ENCODE results near the gene KRT27. TPM values are rescaled to one million over a fixed set of nuclear protein-coding genes. Genes with fewer than 3 reads are reported as not detected.

The KRT27 gene
- total RNA-seq, 6 experiments from 2014 or later, result not detected

DNA sequence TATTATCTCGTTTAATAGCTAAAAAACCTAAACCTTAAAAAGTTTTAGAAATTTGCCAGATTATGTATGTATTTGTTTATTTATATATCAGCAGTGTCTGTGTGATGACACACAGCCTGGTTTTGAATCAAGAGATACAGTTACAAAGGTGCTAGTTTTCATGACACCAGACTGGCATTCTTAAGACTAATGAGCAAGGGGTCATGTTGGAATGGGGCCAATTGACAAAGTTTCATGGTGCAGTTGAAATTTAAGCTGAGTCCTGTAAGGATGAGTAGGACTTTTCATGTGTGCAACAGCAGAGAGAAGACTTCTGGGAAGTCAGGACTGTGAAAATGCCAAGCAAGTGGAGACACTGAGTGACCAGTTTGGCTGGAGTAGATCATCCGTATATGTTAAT lies 43.2 kb upstream of the KRT27 start:
- no peak overlapping the region for H3K4me3 ChIP-seq
- TF ChIP-seq POLR2A (IDR thresholded peaks at IDR 0.05), result no peak
- TF ChIP-seq, protein P1, sequence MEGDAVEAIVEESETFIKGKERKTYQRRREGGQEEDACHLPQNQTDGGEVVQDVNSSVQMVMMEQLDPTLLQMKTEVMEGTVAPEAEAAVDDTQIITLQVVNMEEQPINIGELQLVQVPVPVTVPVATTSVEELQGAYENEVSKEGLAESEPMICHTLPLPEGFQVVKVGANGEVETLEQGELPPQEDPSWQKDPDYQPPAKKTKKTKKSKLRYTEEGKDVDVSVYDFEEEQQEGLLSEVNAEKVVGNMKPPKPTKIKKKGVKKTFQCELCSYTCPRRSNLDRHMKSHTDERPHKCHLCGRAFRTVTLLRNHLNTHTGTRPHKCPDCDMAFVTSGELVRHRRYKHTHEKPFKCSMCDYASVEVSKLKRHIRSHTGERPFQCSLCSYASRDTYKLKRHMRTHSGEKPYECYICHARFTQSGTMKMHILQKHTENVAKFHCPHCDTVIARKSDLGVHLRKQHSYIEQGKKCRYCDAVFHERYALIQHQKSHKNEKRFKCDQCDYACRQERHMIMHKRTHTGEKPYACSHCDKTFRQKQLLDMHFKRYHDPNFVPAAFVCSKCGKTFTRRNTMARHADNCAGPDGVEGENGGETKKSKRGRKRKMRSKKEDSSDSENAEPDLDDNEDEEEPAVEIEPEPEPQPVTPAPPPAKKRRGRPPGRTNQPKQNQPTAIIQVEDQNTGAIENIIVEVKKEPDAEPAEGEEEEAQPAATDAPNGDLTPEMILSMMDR (IDR thresholded peaks at IDR 0.05), result no peak
- H3K27me3 ChIP-seq, result no peaks in the 10 kb centered on the region
- no peaks in the 10 kb centered on the region for H3K4me1 ChIP-seq
- intact Hi-C loops (cut with DNase I), result no loop called here
- 84% methylated on average over 2 of the region's 2 CpGs for WGBS (ENCODE audit: insufficient coverage, low coverage, low lambda C conversion rate, missing lambda C conversion rate)
- DNase-seq (no peak), ATAC-seq (no peak)
- H3K27ac ChIP-seq, result no peak overlapping the region
- H3K9me3 ChIP-seq, result no peaks in the 10 kb centered on the region
- no peaks in the 10 kb centered on the region for H3K36me3 ChIP-seq

DNA sequence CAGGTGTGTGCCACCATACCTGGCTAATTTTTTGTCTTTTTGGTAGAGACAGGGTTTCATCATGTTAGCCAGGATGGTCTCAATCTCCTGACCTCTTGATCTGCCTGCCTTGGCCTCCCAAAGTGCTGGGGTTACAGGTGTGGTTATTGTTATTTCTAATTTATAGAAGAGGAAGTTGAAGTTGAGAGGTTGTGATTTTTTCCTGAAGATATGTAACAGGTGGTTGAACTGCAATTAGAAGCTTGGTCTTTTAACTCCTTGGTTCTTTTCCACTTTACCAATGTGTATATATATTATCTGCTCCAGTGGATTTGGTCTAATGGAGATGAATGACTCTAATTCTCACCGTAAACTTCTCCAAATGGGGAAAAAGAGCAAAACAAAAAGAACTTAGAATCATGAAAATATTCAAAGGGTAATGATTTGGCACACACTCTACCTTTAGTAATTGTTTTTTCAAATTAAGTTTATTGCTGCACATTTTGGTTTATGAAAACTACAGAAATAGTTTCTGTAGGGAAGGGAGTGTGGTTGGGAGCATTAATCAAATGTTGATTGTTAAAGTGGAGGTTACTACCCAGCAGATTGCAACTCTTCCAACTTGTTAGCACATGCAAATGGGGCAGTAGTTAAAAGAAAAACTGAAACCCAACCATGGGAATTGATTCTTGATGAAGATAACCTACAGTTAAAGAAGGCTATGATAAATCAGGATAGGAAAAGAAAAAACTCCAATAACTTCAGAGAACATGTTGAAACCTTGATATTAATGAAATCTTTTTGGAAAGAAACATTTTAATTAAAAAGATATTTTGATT lies 41.9 kb upstream of the KRT27 start:
- ATAC-seq (no peak), DNase-seq (no peak)
- WGBS (ENCODE audit: insufficient coverage, low coverage, low lambda C conversion rate, missing lambda C conversion rate), result 93% methylated on average over 1 of the region's 1 CpG
- Histone ChIP-seq H3K4me1 (no peaks in the 10 kb centered on the region), H3K27ac (no peak overlapping the region), H3K4me3 (no peak overlapping the region), H3K36me3 (no peaks in the 10 kb centered on the region), H3K9me3 (no peaks in the 10 kb centered on the region), H3K27me3 (no peaks in the 10 kb centered on the region)
- intact Hi-C loops (cut with DNase I), result no loop called here
- no peak for TF ChIP-seq POLR2A (IDR thresholded peaks at IDR 0.05)
- TF ChIP-seq, protein P1 (IDR thresholded peaks at IDR 0.05), result no peak

DNA sequence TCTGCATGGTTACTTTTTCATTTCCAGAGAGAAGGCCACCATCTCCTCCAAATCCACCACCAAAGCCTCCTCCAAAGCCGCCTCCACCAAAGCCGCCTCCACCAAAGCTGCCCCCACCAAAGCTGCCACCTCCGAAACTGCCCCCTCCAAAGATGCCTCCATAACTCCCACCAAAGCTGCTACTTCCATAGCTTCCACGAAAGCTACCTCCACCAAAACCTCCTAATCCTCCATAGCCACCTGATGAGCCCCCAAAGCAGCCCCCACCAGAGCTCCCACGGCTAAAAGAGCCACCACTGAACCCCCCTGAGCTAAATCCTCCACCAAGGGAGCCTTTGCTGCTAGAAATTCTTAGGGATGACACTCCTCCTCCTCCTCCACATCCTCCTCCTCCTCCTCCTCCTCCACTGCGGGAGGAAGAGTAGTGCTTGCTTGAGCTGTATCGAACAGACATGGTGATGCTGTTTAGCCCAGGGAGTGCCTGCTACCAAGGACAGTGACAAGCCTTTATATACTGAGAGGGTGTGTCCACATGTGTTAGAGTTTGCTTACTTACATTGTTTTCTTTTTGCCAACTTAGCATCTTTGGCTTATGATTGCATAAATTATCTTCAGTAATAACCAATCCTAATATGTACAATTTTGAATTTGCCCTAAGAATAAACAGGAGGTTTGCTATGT lies 39.9 kb upstream of the KRT27 start, which contains the start of gene KRT10:
KRT10 (minus strand) TSS at position 483 of the 681 bp plus-strand sequence; CDS start at position 454, 29 bp downstream.
- 83% methylated on average over 5 of the region's 7 CpGs for WGBS (ENCODE audit: insufficient coverage, low coverage, low lambda C conversion rate, missing lambda C conversion rate)
- no peak for DNase-seq

DNA sequence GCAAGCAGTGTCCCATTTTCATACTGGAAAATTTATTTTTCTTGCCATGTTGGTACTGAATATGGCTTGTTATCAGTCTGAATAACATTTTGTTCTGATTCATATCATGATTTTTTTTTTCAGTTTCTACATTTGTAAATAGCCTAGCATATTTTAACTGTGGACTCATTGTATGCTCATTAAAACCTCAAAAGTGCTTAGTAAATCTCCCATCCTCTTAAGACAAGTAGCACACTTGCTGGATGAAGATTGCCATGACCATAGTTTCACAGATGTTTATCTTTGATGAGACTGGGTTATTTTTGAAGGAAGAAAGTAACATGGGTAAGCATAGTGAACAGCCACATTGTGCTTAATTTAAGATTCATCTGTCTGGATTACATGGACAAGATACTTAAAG lies 39.2 kb upstream of the KRT27 start:
- TF ChIP-seq, protein P1 (IDR thresholded peaks at IDR 0.05), result no peak
- no peak for TF ChIP-seq POLR2A (IDR thresholded peaks at IDR 0.05)
- Histone ChIP-seq H3K4me3 (no peak overlapping the region), H3K27ac (no peak overlapping the region), H3K9me3 (no peaks in the 10 kb centered on the region), H3K27me3 (no peaks in the 10 kb centered on the region), H3K36me3 (no peaks in the 10 kb centered on the region), H3K4me1 (peaks cover 0 to 6% (median 0%) of the 10 kb centered on the region in 4 donors)
- intact Hi-C loops (cut with DNase I), result no loop called here
- ATAC-seq (no peak), DNase-seq (no peak)

More for the DNA sequence above, 39.9 kb upstream of the KRT27 start, which contains the start of gene KRT10:
- Histone ChIP-seq H3K4me3 (no peak within 1 kb of the TSS), H3K36me3 (no peaks in the 10 kb centered on the region), H3K27me3 (no peaks in the 10 kb centered on the region), H3K27ac (no peak within 1 kb of the TSS), H3K9me3 (no peaks in the 10 kb centered on the region), H3K4me1 (peaks cover 0 to 6% (median 0%) of the 10 kb centered on the region in 4 donors)
- ATAC-seq, result no peak
- intact Hi-C loops (cut with DNase I), result no loop called here
- TF ChIP-seq POLR2A (IDR thresholded peaks at IDR 0.05), result no peak
- TF ChIP-seq, protein P1 (IDR thresholded peaks at IDR 0.05), result no peak

Measured in right lobe of liver (tissue), 6 donors.